Stomach (tissue), 9 donors: ENCODE measurements around the gene COL18A1. TPM values are rescaled to one million over a fixed set of nuclear protein-coding genes. Genes with fewer than 3 reads are reported as not detected.

Experiments used
- DNase-seq, 2 donors: peaks; one replicate each; pipeline versions ENCODE4 v3.0.0 to v3.0.0-alpha.2; 2013 to 2019
- H3K27ac ChIP-seq, 5 donors: fragments of 200-600 bp in 4 of 5; sonication (generic) in 4 of 5; one replicate each; pipeline ENCODE4 v1.5.1; 2013 to 2019; ENCODE audit warnings: mild to moderate bottlenecking in 1 of 5, moderate library complexity in 1 of 5
- H3K27me3 ChIP-seq, 3 donors: fragments of 200-600 bp; sonication (generic); one replicate each; pipeline ENCODE4 v1.5.1; 2017 to 2019; ENCODE audit warnings: mixed run types in 1 of 3
- H3K36me3 ChIP-seq, 4 donors: fragments of 200-600 bp; sonication (generic); 1 replicate in 3 of 4; 2 replicates in 1 of 4; pipeline ENCODE4 v1.5.1; 2016 to 2019
- H3K4me1 ChIP-seq, 4 donors: fragments of 200-600 bp; sonication (generic); one replicate each; pipeline ENCODE4 v1.5.1; 2016 to 2019
- H3K4me3 ChIP-seq, 4 donors: fragments of 200-600 bp; sonication (generic) in 3 of 4; one replicate each; pipeline ENCODE4 v1.5.1; 2016 to 2019; ENCODE audit warnings: mild to moderate bottlenecking in 1 of 4
- H3K9me3 ChIP-seq, 4 donors: fragments of 200-600 bp; sonication (generic); one replicate each; pipeline ENCODE4 v1.5.1; 2016 to 2019
- CTCF ChIP-seq, 7 experiments: fragments of 450-650 bp in 4 of 7; fragments of 200-600 bp in 3 of 7; sonication (generic) in 3 of 7; IDR thresholded peaks; one replicate each; pipeline ENCODE4 v1.5.1; 2016 to 2019; ENCODE audit warnings: antibody characterized with exemption in 7 of 7, control low read depth in 2 of 7, mild to moderate bottlenecking in 1 of 7
- EP300 ChIP-seq: sonication (generic); formaldehyde crosslinking; IDR thresholded peaks from one replicate; pipeline ENCODE4 v1.6.1; 2017; ENCODE audit warnings: antibody characterized with exemption
- POLR2A ChIP-seq, 4 donors: fragments of 450-650 bp; IDR thresholded peaks; one replicate each; pipeline ENCODE4 v1.6.1; 2016; ENCODE audit warnings: antibody characterized with exemption in 4 of 4, control low read depth in 2 of 4, mild to moderate bottlenecking in 1 of 4, moderate library complexity in 1 of 4
- POLR2AphosphoS5 ChIP-seq, 3 donors: sonication (generic); formaldehyde crosslinking; IDR thresholded peaks; one replicate each; pipeline ENCODE4 v1.6.1; 2016; ENCODE audit warnings: antibody characterized with exemption in 3 of 3
- WGBS, 5 donors: extraction: QIAGEN DNeasy Blood & Tissue Kit in 3 of 5; methylation state at CpG; one replicate each; pipeline versions ENCODE4 v1.1.5 to v1.1.7; 2013 to 2018; 5-methylcytosine and 5-hydroxymethylcytosine counted together
- intact Hi-C: fragments of 100-400 bp; cut with DNase I; formaldehyde crosslinking; loops from one replicate; pipeline ENCODE4 v1.15.1; 2023; ENCODE audit warnings: low total_unique reads
- polyA plus RNA-seq, 3 donors: library from polyadenylated mRNA; stranded (reverse); fragments of 200-250 nt; gene quantifications; one replicate each; pipeline ENCODE4 v1.2.3, GENCODE V29; 2013
- total RNA-seq, 5 donors: library from RNA; depleted of rRNA; stranded (reverse); fragments of >200 nt; gene quantifications; one replicate each; pipeline versions ENCODE4 v1.1.0 to v1.2.3, GENCODE V29; 2014 to 2016
- donor health status: healthy with polysubstance abuse.
- donor health status: Bipolar disorder and iron deficiency.
- donor health status: healthy.

Gene COL18A1
- total and polyA plus RNA-seq, 8 donors = 19.8 to 212 (median 34.6) TPM

DNA sequence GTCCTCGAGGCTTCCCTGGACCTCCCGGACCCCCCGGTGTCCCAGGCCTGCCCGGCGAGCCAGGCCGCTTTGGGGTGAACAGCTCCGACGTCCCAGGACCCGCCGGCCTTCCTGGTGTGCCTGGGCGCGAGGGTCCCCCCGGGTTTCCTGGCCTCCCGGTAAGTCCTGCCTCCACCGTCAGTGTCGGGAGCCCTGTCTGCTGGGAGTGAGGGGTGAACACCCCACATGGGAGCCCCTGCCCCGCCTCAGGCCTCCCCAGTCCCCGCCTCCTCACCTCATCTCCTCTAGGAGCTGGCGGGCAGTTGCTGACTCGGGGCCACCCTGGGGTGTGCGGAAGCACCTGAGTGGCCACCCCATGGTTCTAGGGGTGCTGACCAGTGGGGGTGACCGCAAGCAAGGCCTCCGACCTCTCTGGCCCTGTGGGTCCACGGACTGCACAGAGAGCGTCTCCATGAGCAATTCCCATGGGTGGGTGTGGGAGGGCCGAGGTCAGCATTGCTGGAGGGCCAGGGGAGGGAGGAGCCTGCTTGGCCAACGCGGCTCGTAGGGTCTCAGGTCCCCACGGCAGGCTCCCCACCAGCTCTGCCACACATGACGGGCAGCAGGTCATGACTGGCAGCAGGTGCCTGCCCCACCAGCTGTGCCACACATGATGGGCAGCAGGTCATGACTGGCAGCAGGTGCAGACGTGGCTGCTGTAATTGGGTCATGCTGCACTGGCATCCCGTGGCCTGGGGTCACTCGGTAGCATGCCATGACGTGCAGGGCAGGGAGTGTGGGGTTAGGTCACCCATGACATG is 75.9 kb downstream of the COL18A1 start:
- peaks cover 11 to 27% (median 16%) of the 10 kb centered on the region in 4 donors for H3K4me1 ChIP-seq
- H3K9me3 ChIP-seq = no peaks in the 10 kb centered on the region
- no peak overlapping the region for H3K4me3 ChIP-seq
- no peak overlapping the region for H3K27ac ChIP-seq
- H3K36me3 ChIP-seq = peaks cover 0 to 71% (median 33%) of the 10 kb centered on the region in 4 donors
- TF ChIP-seq CTCF (IDR thresholded peaks at IDR 0.05) (no peak), POLR2A (IDR thresholded peaks at IDR 0.05) (no peak), EP300 (no peak), POLR2AphosphoS5 (IDR thresholded peaks at IDR 0.05) (no peak)
- no peak for DNase-seq
- no peaks in the 10 kb centered on the region for H3K27me3 ChIP-seq
- WGBS, 5 donors = 88 to 99% (median 92%) methylated on average over 16 to 35 of the region's 35 CpGs
- intact Hi-C loops = no loop called here

DNA sequence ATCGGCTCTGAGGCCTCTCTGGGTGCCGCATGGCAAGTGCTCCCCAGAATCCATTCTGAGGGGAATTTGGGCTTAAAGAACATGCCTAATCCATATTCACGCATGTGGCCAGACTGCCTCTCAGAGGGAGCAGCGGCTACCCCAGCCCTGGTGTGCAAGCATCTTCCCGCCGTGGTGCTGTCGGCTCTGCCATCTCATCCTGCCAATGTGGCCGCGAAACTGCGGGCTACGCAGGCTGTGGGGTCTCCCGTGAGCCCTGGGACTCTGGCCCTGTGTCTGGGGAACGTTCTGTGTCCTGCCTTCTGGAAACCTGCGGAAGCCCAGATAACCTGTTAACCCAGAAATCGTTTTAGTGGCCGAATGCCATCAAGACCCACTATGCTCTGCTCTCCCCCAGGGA is 76.6 kb downstream of the COL18A1 start:
- Histone ChIP-seq H3K9me3 (no peaks in the 10 kb centered on the region), H3K36me3 (peaks cover 0 to 70% (median 29%) of the 10 kb centered on the region in 4 donors), H3K4me3 (no peak overlapping the region), H3K27ac (no peak overlapping the region), H3K4me1 (peaks cover 11 to 27% (median 16%) of the 10 kb centered on the region in 4 donors), H3K27me3 (no peaks in the 10 kb centered on the region)
- intact Hi-C loops = no loop called here
- no peak for TF ChIP-seq POLR2A (IDR thresholded peaks at IDR 0.05)
- TF ChIP-seq EP300 = no peak
- no peak for TF ChIP-seq CTCF (IDR thresholded peaks at IDR 0.05)
- no peak for TF ChIP-seq POLR2AphosphoS5 (IDR thresholded peaks at IDR 0.05)
- 82 to 93% (median 91%) methylated on average over 12 to 16 of the region's 16 CpGs for WGBS, 5 donors
- DNase-seq = no peak

DNA sequence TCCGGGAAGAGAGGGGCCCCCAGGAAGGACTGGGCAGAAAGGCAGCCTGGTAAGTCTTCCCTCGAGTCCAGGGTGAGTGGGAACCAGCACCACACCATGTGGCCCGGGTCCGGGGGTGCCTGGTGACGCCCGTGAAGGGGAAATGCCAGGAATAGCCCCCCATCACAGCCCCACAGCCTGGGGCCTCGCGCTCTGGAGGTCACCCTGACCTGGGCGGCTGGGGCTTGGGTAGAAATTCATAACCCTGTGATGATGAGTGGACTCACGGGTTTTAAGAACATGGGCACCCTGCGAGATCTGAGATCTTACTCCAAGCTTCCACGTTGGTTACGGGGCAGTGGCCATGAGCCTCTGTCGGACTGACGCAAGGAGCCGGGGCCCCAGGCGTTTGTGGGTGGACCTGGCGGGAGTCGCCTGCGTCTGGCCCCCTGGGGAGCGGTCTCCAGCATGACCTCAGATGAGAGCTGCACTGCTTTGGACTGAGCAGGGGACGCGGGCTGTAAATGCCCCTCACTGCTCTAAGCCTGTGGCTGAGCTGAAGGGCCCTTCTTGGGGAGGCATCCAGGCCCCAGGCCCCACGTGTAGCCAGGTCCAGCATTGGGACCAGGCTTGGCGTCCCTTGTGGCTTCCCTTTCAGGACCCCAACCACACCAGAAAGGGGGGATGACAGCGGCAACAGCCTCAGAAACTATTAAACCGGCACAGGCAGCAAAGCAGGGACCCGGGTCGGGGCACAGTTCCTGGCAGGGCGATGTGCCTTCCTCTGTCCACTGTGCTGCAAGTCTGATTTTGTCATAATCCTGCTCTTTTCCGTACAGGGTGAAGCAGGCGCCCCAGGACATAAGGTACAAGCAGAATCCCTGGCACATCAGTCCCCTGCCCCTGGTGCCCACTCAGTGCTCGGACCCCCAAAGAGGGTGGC is 77.3 kb downstream of the COL18A1 start:
- Histone ChIP-seq H3K4me3 (no peak overlapping the region), H3K9me3 (no peaks in the 10 kb centered on the region), H3K27me3 (no peaks in the 10 kb centered on the region), H3K4me1 (peaks cover 11 to 24% (median 16%) of the 10 kb centered on the region in 4 donors), H3K36me3 (peaks cover 0 to 77% (median 29%) of the 10 kb centered on the region in 4 donors), H3K27ac (peak overlapping the region in 2 of 5 donors; percentile 59 to 74)
- intact Hi-C loops = no loop called here
- 88 to 92% (median 90%) methylated on average over 24 to 33 of the region's 33 CpGs for WGBS, 5 donors
- DNase-seq = no peak
- TF ChIP-seq POLR2A (IDR thresholded peaks at IDR 0.05) (no peak), CTCF (IDR thresholded peaks at IDR 0.05) (no peak), EP300 (no peak), POLR2AphosphoS5 (IDR thresholded peaks at IDR 0.05) (no peak)
